A673 (cell line): ENCODE measurements around the gene IGSF21.

Experiments
- CTCF ChIP-seq: fragments of 300-800, 200-600 bp; sonication (generic); conservative IDR thresholded peaks from 2 replicates; pipeline ENCODE4 v1.5.1; 2017; ENCODE audit warnings: low read depth, mild to moderate bottlenecking, antibody characterized with exemption, low read length, moderate library complexity, mixed read lengths
- EZH2 ChIP-seq: fragments of 200-600 bp; sonication (generic); IDR thresholded peaks from 2 replicates; pipeline ENCODE4 v1.6.1; 2017; ENCODE audit warnings: borderline replicate concordance, low read depth, mild to moderate bottlenecking, mixed read lengths, antibody characterized with exemption, low read length; ENCODE audit not compliant: poor library complexity, severe bottlenecking

- TF ChIP-seq EZH2 (no peak), CTCF (no peak)
Measured at GRCh38 chr1:18077657-18078215, 29.9 kb upstream of the IGSF21 start.
